GM23248 (cell line): ENCODE data around the gene NDUFB3.

Experiments used
- EZH2 ChIP-seq: fragments of 200-600 bp; sonication (generic); IDR thresholded peaks from 2 replicates; pipeline ENCODE4 v1.6.1; 2018; ENCODE audit warnings: antibody characterized with exemption, mild to moderate bottlenecking; ENCODE audit not compliant: insufficient read depth, poor library complexity, severe bottlenecking
- EZH2phosphoT487 ChIP-seq: fragments of 200-600 bp; sonication (generic); IDR thresholded peaks from 2 replicates; pipeline ENCODE4 v1.6.1; 2018; ENCODE audit warnings: antibody characterized with exemption, moderate library complexity, mild to moderate bottlenecking, low read depth; ENCODE audit not compliant: insufficient read depth

DNA sequence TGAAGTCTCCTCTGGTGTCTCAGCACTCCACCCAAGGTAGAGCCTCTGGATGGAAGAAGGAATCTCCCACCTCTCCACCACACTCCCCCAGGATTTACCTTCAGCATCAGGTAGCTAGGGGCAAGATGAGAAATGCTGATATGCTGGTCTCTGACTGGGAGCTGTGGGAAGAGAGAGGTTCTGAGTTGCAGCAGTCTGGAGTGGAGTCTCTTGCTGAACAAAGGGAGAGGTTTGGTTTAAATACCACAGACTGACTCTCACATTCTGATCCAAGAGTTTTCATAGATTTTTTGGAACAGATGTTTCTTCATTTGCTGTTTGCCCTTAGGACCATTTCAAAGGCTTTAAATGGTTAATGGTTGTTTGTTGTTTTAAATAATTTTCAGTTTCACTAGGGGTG, 43.0 kb downstream of the NDUFB3 start:
- no peak for TF ChIP-seq EZH2
- TF ChIP-seq EZH2phosphoT487: no peak
